ENCODE results near the gene CFLAR.

The CFLAR gene

DNA sequence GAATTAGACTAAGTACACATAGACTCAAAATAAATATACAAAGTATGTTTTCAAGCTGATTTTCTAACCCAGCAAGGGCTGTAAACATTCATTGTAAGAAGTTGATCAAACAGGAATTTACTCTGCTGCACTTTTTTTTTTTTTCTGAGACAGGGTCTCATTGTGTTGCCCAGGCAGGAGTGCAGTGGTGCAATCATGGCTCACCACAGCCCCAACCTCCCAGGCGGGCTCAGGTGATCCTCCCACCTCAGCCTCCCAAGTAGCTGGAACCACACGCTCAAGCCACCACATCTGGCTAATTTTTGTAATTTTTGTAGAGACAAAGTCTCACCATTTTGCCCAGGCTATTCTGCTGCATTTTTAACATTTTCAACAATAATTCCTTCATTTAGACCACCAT lies 8.3 kb upstream of the CFLAR start:
- no peak for TF ChIP-seq CTCF (IDR thresholded peaks at IDR 0.05; ENCODE audit: insufficient read depth, low read length, missing control alignments)
- POLR2A ChIA-PET = no interaction called here
- DNase-seq (ENCODE audit: low read depth, low spot score) = no peak
- H3K4me3 ChIP-seq (ENCODE audit: low read depth, low read length) = no peak overlapping the region
- CTCF ChIA-PET = interaction anchor here (1.9 kb wide), 1 partner anchor 51 kb away, joined by 13 read pairs; no protein-coding TSS in a partner anchor

DNA sequence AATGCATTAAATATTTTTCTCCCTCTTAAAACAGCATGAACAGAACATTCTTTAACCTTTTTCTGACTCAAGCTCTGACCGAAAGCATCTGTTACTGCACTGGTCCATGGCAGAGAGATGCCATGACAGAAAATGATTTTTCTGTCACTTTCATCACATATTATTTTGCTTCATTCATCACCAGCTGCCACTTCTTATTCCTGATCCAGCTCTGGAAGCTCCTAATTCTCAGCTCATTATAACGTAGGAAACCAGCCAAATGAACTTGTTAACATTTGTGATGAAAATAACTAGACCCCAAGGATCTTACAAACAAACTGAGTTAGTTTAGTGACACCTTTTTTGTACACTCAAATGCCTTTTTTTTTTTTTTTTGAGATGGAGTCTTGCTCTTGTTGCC lies 7.6 kb upstream of the CFLAR start:
- CTCF ChIA-PET = interaction anchor here (1.9 to 2.2 kb wide), 2 partner anchors 10 to 50 kb away, joined by 9 to 13 read pairs; no protein-coding TSS in a partner anchor
- no peak overlapping the region for H3K4me3 ChIP-seq (ENCODE audit: low read depth, low read length)
- no peak for DNase-seq (ENCODE audit: low read depth, low spot score)
- POLR2A ChIA-PET = no interaction called here
- TF ChIP-seq CTCF (IDR thresholded peaks at IDR 0.05; ENCODE audit: insufficient read depth, low read length, missing control alignments) = no peak

DNA sequence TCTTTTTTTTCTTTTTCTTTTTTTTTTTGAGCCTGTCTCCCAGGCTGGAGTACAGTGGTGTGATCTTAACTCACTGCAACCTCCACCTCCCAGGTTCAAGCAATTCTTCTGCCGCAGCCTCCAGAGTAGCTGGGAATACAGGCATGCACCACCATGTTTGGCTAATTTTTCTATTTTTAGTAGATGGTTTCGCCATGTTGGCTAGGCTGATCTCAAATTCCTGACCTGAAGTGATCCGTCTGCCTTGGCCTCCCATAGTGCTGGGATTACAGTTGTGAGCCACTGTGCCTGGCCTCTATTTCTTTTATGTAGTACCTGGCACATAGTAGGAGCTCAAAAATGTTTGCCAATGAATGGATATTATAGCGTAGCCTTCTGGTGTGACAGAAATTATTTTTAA lies 6.8 kb upstream of the CFLAR start:
- H3K4me3 ChIP-seq (ENCODE audit: low read depth, low read length) = no peak overlapping the region
- ChIA-PET CTCF (interaction anchor here (1.6 to 2.2 kb wide), 3 partner anchors 9 to 49 kb away, joined by 3 to 9 read pairs (median 8); no protein-coding TSS in a partner anchor), POLR2A (no interaction called here)
- no peak for TF ChIP-seq CTCF (IDR thresholded peaks at IDR 0.05; ENCODE audit: insufficient read depth, low read length, missing control alignments)
- DNase-seq (ENCODE audit: low read depth, low spot score) = no peak

- no peak overlapping the region for H3K4me3 ChIP-seq (ENCODE audit: low read depth, low read length)
- TF ChIP-seq CTCF (IDR thresholded peaks at IDR 0.05; ENCODE audit: insufficient read depth, low read length, missing control alignments) = no peak
- ChIA-PET POLR2A (no interaction called here), CTCF (interaction anchor here (1.2 to 2.0 kb wide), 3 partner anchors 18 to 49 kb away, joined by 3 to 8 read pairs (median 3); no protein-coding TSS in a partner anchor)
- no peak for DNase-seq (ENCODE audit: low read depth, low spot score)
These were observed 5.3 kb upstream of the CFLAR start for GRCh38 chr2:201110615-201111014.

- TF ChIP-seq CTCF (IDR thresholded peaks at IDR 0.05; ENCODE audit: insufficient read depth, low read length, missing control alignments) = no peak
- POLR2A ChIA-PET = no interaction called here
- CTCF ChIA-PET = interaction anchor here (1.2 to 2.0 kb wide), 2 partner anchors 47 to 49 kb away, joined by 3 to 8 read pairs; no protein-coding TSS in a partner anchor
- no peak for DNase-seq (ENCODE audit: low read depth, low spot score)
- H3K4me3 ChIP-seq (ENCODE audit: low read depth, low read length) = no peak overlapping the region
These were observed 4.9 kb upstream of the CFLAR start for GRCh38 chr2:201111096-201111495.

DNA sequence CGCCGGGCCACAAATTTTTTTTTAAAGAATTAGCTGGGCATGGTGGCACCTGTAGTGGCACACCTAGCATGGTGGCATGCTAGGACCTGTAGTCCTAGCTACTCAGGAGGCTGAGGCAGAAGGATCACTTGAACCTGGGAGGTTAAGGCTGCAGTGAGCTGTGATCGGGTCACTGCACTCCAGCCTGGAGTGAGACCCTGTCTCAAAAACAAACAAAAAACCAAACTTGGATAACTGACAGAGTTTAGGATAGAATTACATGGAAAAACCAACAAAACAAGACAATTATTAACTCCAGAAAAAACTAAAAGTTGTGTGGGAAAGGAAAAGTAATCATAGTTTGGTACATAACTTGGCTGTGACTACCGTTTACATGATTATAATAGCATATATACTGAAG lies 1.6 kb upstream of the CFLAR start:
- ChIA-PET CTCF (interaction anchor here (0.6 to 8.4 kb wide), 2 partner anchors 40 to 45 kb away, joined by 3 to 90 read pairs; no protein-coding TSS in a partner anchor), POLR2A (no interaction called here)
- no peak for DNase-seq (ENCODE audit: low read depth, low spot score)
- no peak for TF ChIP-seq CTCF (IDR thresholded peaks at IDR 0.05; ENCODE audit: insufficient read depth, low read length, missing control alignments)
- no peak overlapping the region for H3K4me3 ChIP-seq (ENCODE audit: low read depth, low read length)
